Measurements from ENCODE around the gene DUSP5.

The DUSP5 gene

GRCh38 chr10:110505130-110505770, 7.5 kb downstream of the DUSP5 start:
- TF ChIP-seq, protein P1, sequence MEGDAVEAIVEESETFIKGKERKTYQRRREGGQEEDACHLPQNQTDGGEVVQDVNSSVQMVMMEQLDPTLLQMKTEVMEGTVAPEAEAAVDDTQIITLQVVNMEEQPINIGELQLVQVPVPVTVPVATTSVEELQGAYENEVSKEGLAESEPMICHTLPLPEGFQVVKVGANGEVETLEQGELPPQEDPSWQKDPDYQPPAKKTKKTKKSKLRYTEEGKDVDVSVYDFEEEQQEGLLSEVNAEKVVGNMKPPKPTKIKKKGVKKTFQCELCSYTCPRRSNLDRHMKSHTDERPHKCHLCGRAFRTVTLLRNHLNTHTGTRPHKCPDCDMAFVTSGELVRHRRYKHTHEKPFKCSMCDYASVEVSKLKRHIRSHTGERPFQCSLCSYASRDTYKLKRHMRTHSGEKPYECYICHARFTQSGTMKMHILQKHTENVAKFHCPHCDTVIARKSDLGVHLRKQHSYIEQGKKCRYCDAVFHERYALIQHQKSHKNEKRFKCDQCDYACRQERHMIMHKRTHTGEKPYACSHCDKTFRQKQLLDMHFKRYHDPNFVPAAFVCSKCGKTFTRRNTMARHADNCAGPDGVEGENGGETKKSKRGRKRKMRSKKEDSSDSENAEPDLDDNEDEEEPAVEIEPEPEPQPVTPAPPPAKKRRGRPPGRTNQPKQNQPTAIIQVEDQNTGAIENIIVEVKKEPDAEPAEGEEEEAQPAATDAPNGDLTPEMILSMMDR (IDR thresholded peaks at IDR 0.05), result no peak

GRCh38 chr10:110506448-110506847, 8.7 kb downstream of the DUSP5 start:
- TF ChIP-seq, protein P1 (IDR thresholded peaks at IDR 0.05), result no peak

GRCh38 chr10:110507346-110507745, 9.6 kb downstream of the DUSP5 start:
- TF ChIP-seq, protein P1 (IDR thresholded peaks at IDR 0.05), result no peak

DNA sequence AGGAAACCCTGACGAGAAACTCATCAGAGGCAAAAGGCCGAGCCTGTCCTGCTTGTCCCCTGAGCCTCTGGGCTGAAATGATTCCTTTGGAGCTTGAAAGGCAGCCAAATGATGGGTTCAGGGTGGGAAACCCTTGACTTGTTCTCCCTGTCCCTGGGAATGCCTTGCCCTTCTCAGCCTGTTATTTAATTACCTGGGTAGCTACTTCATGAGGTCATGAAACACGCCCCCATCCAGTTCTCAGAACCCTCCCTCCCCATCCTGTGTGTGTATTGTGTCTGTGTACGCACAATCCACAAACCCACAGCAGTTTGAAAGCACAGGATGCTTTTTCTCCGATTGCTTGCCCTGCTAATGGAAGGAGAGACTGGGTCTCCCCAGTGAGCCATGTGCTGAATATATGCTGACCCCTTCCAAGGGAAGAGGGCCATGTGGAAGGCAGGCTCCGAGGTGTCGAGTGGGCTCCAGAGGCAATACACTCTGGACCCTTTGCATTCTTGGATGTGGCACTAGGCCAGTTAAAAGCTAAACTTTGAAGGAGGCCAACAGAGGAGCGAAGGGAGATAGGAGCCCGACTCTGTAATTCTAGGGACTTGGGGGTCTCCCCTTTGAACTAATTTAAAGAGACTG, 10.6 kb downstream of the DUSP5 start:
- TF ChIP-seq, protein P1 (IDR thresholded peaks at IDR 0.05), result no peak

GRCh38 chr10:110508806-110509544, 11.3 kb downstream of the DUSP5 start:
- TF ChIP-seq, protein P1 (IDR thresholded peaks at IDR 0.05), result no peak

GRCh38 chr10:110509560-110509959, 11.9 kb downstream of the DUSP5 start:
- TF ChIP-seq, protein P1 (IDR thresholded peaks at IDR 0.05), result no peak

GRCh38 chr10:110510086-110510485, 12.4 kb downstream of the DUSP5 start:
- TF ChIP-seq, protein P1 (IDR thresholded peaks at IDR 0.05), result no peak

Measured in LNCAP (cell line).